UCSD-AML1 (cell line): ENCODE data around the gene TWIST1.
A peak's percentile ranks its signal among the peaks of the same experiment; 100 is the strongest.

ENCODE experiments used
- DNase-seq: peaks from one replicate; lab custom pipeline; 2025; ENCODE audit not compliant: unreplicated experiment; lab: John Stamatoyannopoulos, UW

TWIST1 gene

GRCh38 chr7:19117091-19117869 is at the start of gene TWIST1:
Gene TWIST1 (minus strand): TSS chr7:19117636. CDS start chr7:19117321, 315 bp downstream.
- DNase-seq = peak; percentile 13

GRCh38 chr7:19161671-19162070 is 44.2 kb upstream of the TWIST1 start:
- no peak for DNase-seq

- no peak for DNase-seq
These were observed 29.3 kb upstream of the TWIST1 start for GRCh38 chr7:19146699-19147098.

- DNase-seq = no peak
These were observed 28.1 kb upstream of the TWIST1 start for GRCh38 chr7:19145434-19146115.

- DNase-seq = no peak
These were observed 27.4 kb upstream of the TWIST1 start, which contains the start of gene FERD3L for GRCh38 chr7:19144661-19145433. Gene FERD3L (minus strand): TSS chr7:19145421. CDS start chr7:19145362, 59 bp downstream.

GRCh38 chr7:19143881-19144574 is 26.6 kb upstream of the TWIST1 start:
- no peak for DNase-seq

- no peak for DNase-seq
These were observed 22.4 kb upstream of the TWIST1 start for GRCh38 chr7:19139706-19140327.

- DNase-seq = no peak
These were observed 16.4 kb upstream of the TWIST1 start for GRCh38 chr7:19133886-19134285.

GRCh38 chr7:19133390-19133789 is 16.0 kb upstream of the TWIST1 start:
- DNase-seq = no peak

GRCh38 chr7:19128856-19129255 is 11.4 kb upstream of the TWIST1 start:
- no peak for DNase-seq

- DNase-seq = no peak
These were observed 4.6 kb upstream of the TWIST1 start for GRCh38 chr7:19121977-19122588.

GRCh38 chr7:19119870-19120486 is 2.5 kb upstream of the TWIST1 start:
- no peak for DNase-seq

GRCh38 chr7:19119372-19119771 is 1.9 kb upstream of the TWIST1 start:
- DNase-seq = no peak

GRCh38 chr7:19118636-19119371 is 1.4 kb upstream of the TWIST1 start:
- no peak for DNase-seq

- DNase-seq = peak; percentile 13
These were observed 603 bp upstream of the TWIST1 start for GRCh38 chr7:19117870-19118608.

- peak; percentile 11 for DNase-seq
These were observed 1.0 kb downstream of the TWIST1 start for GRCh38 chr7:19116121-19117090.

GRCh38 chr7:19114551-19114855 is 2.9 kb downstream of the TWIST1 start:
- no peak for DNase-seq
